GM19463 (cell line): ENCODE measurements around the gene MYH14.
"Not testable (repeated sequence)": the region's sequence is repeated elsewhere in the genome, so short reads cannot be mapped to it uniquely, and the experiment has no call there.

ENCODE experiments used
- ATAC-seq: cut with Tn5 transposase; IDR thresholded peaks from one replicate; pipeline ENCODE4 v1.9.1; 2021; ENCODE audit warnings: mild to moderate bottlenecking, moderate library complexity; ENCODE audit not compliant: unreplicated experiment

MYH14 gene

GRCh38 chr19:50223439-50223716 is 20.0 kb downstream of the MYH14 start:
- ATAC-seq, result no peak

GRCh38 chr19:50224986-50225747 is 21.7 kb downstream of the MYH14 start:
- no peak for ATAC-seq

GRCh38 chr19:50226536-50226935 is 23.1 kb downstream of the MYH14 start:
- no peak for ATAC-seq

- ATAC-seq, result not testable (repeated sequence)
Observed at GRCh38 chr19:50228153-50228552, 24.7 kb downstream of the MYH14 start.

GRCh38 chr19:50230379-50231351 is 27.2 kb downstream of the MYH14 start:
- no peak for ATAC-seq

GRCh38 chr19:50231417-50231816 is 28.0 kb downstream of the MYH14 start:
- not testable (repeated sequence) for ATAC-seq

- ATAC-seq, result no peak
Observed at GRCh38 chr19:50231821-50232220, 28.4 kb downstream of the MYH14 start.

GRCh38 chr19:50232600-50232999 is 29.2 kb downstream of the MYH14 start:
- no peak for ATAC-seq

GRCh38 chr19:50233308-50233910 is 30.0 kb downstream of the MYH14 start:
- ATAC-seq, result no peak

- not testable (repeated sequence) for ATAC-seq
Observed at GRCh38 chr19:50237493-50237892, 34.1 kb downstream of the MYH14 start.

GRCh38 chr19:50238043-50238442 is 34.6 kb downstream of the MYH14 start:
- ATAC-seq, result no peak

GRCh38 chr19:50239921-50240590 is 36.6 kb downstream of the MYH14 start:
- ATAC-seq, result no peak

GRCh38 chr19:50242581-50242980 is 39.2 kb downstream of the MYH14 start:
- ATAC-seq, result no peak

GRCh38 chr19:50244695-50245094 is 41.3 kb downstream of the MYH14 start:
- ATAC-seq, result no peak

- ATAC-seq, result no peak
Observed at GRCh38 chr19:50248413-50248812, 45.0 kb downstream of the MYH14 start.

- ATAC-seq, result no peak
Observed at GRCh38 chr19:50248826-50249225, 45.4 kb downstream of the MYH14 start.

GRCh38 chr19:50249636-50250035 is 46.2 kb downstream of the MYH14 start:
- no peak for ATAC-seq

GRCh38 chr19:50250450-50251136 is 47.2 kb downstream of the MYH14 start:
- no peak for ATAC-seq

- no peak for ATAC-seq
Observed at GRCh38 chr19:50252111-50252886, 48.9 kb downstream of the MYH14 start.

- ATAC-seq, result no peak
Observed at GRCh38 chr19:50252887-50253268, 49.5 kb downstream of the MYH14 start.
